GM23338 (cell line): ENCODE data around the gene CPT1C. TPM values are rescaled to one million over a fixed set of nuclear protein-coding genes. Genes with fewer than 3 reads are reported as not detected.

Experiments used
- ATAC-seq: fragments of 200-7000 bp; cut with Tn5 transposase; 3 replicates; pipeline ENCODE4 v1.9.1; 2020
- DNase-seq: peaks from one replicate; pipeline ENCODE4 v3.0.0-alpha.2; 2015; ENCODE audit warnings: low spot score
- H2AFZ ChIP-seq: fragments of 200-600 bp; sonication (generic); 2 replicates; pipeline ENCODE4 v1.8.0; 2016; ENCODE audit warnings: antibody characterized with exemption, mild to moderate bottlenecking, moderate library complexity
- H3F3A ChIP-seq: fragments of 200-600 bp; sonication (generic); replicated peaks from 2 replicates; pipeline ENCODE4 v1.8.0; 2017; ENCODE audit warnings: antibody characterized with exemption, mixed run types, low read depth
- H3K27ac ChIP-seq: fragments of 200-600 bp; sonication (generic); 2 replicates; pipeline ENCODE4 v1.6.1; 2016; ENCODE audit warnings: low read depth
- H3K27me3 ChIP-seq: fragments of 200-600 bp; sonication (generic); 2 replicates; pipeline ENCODE4 v1.8.0; 2016; ENCODE audit warnings: mild to moderate bottlenecking, mixed run types, moderate library complexity; ENCODE audit not compliant: insufficient read depth
- H3K36me3 ChIP-seq: fragments of 200-600 bp; sonication (generic); 2 replicates; pipeline ENCODE4 v1.8.0; 2016; ENCODE audit warnings: mild to moderate bottlenecking; ENCODE audit not compliant: insufficient read depth
- H3K4me1 ChIP-seq: fragments of 200-600 bp; sonication (generic); 2 replicates; pipeline ENCODE4 v1.8.0; 2016; ENCODE audit warnings: mild to moderate bottlenecking, moderate library complexity; ENCODE audit not compliant: insufficient read depth
- H3K4me2 ChIP-seq: fragments of 200-600 bp; sonication (generic); 2 replicates; pipeline ENCODE4 v1.7.1; 2017; ENCODE audit warnings: mixed run types
- H3K4me3 ChIP-seq: fragments of 200-600 bp; sonication (generic); 2 replicates; pipeline ENCODE4 v1.6.1; 2016; ENCODE audit warnings: mixed run types
- H3K79me2 ChIP-seq: fragments of 200-600 bp; sonication (generic); replicated peaks from 2 replicates; pipeline ENCODE4 v1.8.0; 2017; ENCODE audit warnings: mild to moderate bottlenecking; ENCODE audit not compliant: insufficient read depth
- H3K9me2 ChIP-seq: fragments of 200-600 bp; sonication (generic); 2 replicates; pipeline ENCODE4 v1.8.0; 2017; ENCODE audit not compliant: insufficient read depth
- H4K20me1 ChIP-seq: fragments of 200-600 bp; sonication (generic); replicated peaks from 2 replicates; pipeline ENCODE4 v1.8.0; 2017; ENCODE audit warnings: mild to moderate bottlenecking; ENCODE audit not compliant: insufficient read depth
- H3K27ac Mint-ChIP-seq: 2 replicates; pipeline ENCODE4 v1.8.0; 2020; ENCODE audit warnings: inconsistent platforms, mild to moderate bottlenecking, moderate library complexity, mixed read lengths
- H3K27me3 Mint-ChIP-seq: 3 replicates; pipeline ENCODE4 v1.8.0; 2022; ENCODE audit warnings: low read depth, mild to moderate bottlenecking, moderate library complexity, mixed read lengths, inconsistent platforms; ENCODE audit not compliant: insufficient read depth, poor library complexity
- H3K36me3 Mint-ChIP-seq: 3 replicates; pipeline ENCODE4 v1.8.0; 2021; ENCODE audit warnings: low read depth, mild to moderate bottlenecking, inconsistent platforms, moderate library complexity, mixed read lengths
- H3K4me1 Mint-ChIP-seq: 3 replicates; pipeline ENCODE4 v1.8.0; 2020; ENCODE audit warnings: mild to moderate bottlenecking, inconsistent platforms, mixed read lengths
- H3K4me3 Mint-ChIP-seq: 3 replicates; pipeline ENCODE4 v1.8.0; 2021; ENCODE audit warnings: moderate library complexity, mild to moderate bottlenecking, inconsistent platforms, mixed read lengths
- H3K9me3 Mint-ChIP-seq: 3 replicates; pipeline ENCODE4 v1.8.0; 2020; ENCODE audit warnings: moderate library complexity, mild to moderate bottlenecking, inconsistent platforms, mixed read lengths
- CREB1 ChIP-seq: fragments of 250-450 bp; sonication (Bioruptor Pico); IDR thresholded peaks from 2 replicates; pipeline ENCODE4 v1.5.0; 2020; ENCODE audit warnings: low read depth, mild to moderate bottlenecking, moderate library complexity
- EZH2phosphoT487 ChIP-seq: fragments of 200-600 bp; sonication (generic); IDR thresholded peaks from one replicate; pipeline ENCODE4 v1.8.1; 2018; ENCODE audit warnings: antibody characterized with exemption; ENCODE audit not compliant: unreplicated experiment
- NANOG ChIP-seq: IDR thresholded peaks from 2 replicates; pipeline ENCODE4 v1.6.1; 2016; ENCODE audit warnings: antibody characterized with exemption, borderline replicate concordance
- POLR2AphosphoS5 ChIP-seq: IDR thresholded peaks from 2 replicates; pipeline ENCODE4 v1.6.1; 2016; ENCODE audit warnings: antibody characterized with exemption, low read depth
- STAT1 ChIP-seq: IDR thresholded peaks from one replicate; pipeline ENCODE4 v1.6.1; 2016; ENCODE audit warnings: antibody characterized with exemption; ENCODE audit not compliant: unreplicated experiment
- ZNF114 ChIP-seq: fragments of 250-450 bp; sonication (Bioruptor Pico); IDR thresholded peaks from 2 replicates; pipeline ENCODE4 v1.5.0; 2020; ENCODE audit warnings: mild to moderate bottlenecking, moderate library complexity
- ZNF331 ChIP-seq: fragments of 250-450 bp; sonication (Bioruptor Pico); IDR thresholded peaks from 2 replicates; pipeline ENCODE4 v1.5.0; 2020; ENCODE audit warnings: low read depth, mild to moderate bottlenecking, moderate library complexity
- polyA plus RNA-seq: library from polyadenylated mRNA; unstranded; fragments of >200 nt; fragmentation: Nextera tagmentation; extraction: Ambion mirVana; gene quantifications from 2 replicates; pipeline ENCODE4 v1.2.1, GENCODE V29; 2016
- total RNA-seq: library from RNA; depleted of rRNA; stranded (reverse); fragments of >200 nt; shearing (Covaris generic); gene quantifications from 2 replicates; pipeline ENCODE4 v1.2.3, GENCODE V29; 2014
- TF ChIP-seq, protein P1 (sequence below): fragments of 250-450 bp; sonication (Bioruptor Pico); IDR thresholded peaks from 2 replicates; pipeline ENCODE4 v1.5.0; 2020; ENCODE audit warnings: mild to moderate bottlenecking, moderate library complexity
- TF ChIP-seq, protein P2 (sequence below): IDR thresholded peaks from 2 replicates; pipeline ENCODE4 v1.6.1; 2016; ENCODE audit warnings: antibody characterized with exemption

Gene CPT1C
- total and polyA plus RNA-seq, 2 experiments from 2014 or later: 63.4 to 77.3 TPM

DNA sequence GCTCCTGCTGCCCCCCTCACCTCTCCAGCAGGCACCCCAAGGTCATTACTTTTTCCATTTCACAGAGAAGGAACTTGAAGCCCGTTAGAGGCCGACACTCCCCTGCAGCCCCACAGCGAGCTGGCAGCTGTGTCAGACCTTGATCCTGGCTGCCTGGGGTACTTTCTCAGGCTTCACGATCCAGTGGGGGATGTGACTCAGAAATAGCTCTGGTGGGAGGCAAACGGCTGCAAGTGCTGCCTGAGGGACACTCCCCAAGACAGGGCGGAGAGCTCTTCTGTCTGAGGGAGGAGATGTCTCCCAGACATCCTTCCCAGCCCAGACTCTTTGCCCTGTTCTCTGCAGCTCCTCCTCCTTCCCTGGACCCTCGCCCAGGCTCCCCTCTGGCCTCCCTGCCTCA is 67.4 kb downstream of the CPT1C start:
- H3K4me3 Mint-ChIP-seq: no peak overlapping the region

More for the DNA sequence above, 67.4 kb downstream of the CPT1C start:
- H3K36me3 Mint-ChIP-seq: no peaks in the 10 kb centered on the region
- TF ChIP-seq POLR2AphosphoS5: no peak
- TF ChIP-seq, protein P1, sequence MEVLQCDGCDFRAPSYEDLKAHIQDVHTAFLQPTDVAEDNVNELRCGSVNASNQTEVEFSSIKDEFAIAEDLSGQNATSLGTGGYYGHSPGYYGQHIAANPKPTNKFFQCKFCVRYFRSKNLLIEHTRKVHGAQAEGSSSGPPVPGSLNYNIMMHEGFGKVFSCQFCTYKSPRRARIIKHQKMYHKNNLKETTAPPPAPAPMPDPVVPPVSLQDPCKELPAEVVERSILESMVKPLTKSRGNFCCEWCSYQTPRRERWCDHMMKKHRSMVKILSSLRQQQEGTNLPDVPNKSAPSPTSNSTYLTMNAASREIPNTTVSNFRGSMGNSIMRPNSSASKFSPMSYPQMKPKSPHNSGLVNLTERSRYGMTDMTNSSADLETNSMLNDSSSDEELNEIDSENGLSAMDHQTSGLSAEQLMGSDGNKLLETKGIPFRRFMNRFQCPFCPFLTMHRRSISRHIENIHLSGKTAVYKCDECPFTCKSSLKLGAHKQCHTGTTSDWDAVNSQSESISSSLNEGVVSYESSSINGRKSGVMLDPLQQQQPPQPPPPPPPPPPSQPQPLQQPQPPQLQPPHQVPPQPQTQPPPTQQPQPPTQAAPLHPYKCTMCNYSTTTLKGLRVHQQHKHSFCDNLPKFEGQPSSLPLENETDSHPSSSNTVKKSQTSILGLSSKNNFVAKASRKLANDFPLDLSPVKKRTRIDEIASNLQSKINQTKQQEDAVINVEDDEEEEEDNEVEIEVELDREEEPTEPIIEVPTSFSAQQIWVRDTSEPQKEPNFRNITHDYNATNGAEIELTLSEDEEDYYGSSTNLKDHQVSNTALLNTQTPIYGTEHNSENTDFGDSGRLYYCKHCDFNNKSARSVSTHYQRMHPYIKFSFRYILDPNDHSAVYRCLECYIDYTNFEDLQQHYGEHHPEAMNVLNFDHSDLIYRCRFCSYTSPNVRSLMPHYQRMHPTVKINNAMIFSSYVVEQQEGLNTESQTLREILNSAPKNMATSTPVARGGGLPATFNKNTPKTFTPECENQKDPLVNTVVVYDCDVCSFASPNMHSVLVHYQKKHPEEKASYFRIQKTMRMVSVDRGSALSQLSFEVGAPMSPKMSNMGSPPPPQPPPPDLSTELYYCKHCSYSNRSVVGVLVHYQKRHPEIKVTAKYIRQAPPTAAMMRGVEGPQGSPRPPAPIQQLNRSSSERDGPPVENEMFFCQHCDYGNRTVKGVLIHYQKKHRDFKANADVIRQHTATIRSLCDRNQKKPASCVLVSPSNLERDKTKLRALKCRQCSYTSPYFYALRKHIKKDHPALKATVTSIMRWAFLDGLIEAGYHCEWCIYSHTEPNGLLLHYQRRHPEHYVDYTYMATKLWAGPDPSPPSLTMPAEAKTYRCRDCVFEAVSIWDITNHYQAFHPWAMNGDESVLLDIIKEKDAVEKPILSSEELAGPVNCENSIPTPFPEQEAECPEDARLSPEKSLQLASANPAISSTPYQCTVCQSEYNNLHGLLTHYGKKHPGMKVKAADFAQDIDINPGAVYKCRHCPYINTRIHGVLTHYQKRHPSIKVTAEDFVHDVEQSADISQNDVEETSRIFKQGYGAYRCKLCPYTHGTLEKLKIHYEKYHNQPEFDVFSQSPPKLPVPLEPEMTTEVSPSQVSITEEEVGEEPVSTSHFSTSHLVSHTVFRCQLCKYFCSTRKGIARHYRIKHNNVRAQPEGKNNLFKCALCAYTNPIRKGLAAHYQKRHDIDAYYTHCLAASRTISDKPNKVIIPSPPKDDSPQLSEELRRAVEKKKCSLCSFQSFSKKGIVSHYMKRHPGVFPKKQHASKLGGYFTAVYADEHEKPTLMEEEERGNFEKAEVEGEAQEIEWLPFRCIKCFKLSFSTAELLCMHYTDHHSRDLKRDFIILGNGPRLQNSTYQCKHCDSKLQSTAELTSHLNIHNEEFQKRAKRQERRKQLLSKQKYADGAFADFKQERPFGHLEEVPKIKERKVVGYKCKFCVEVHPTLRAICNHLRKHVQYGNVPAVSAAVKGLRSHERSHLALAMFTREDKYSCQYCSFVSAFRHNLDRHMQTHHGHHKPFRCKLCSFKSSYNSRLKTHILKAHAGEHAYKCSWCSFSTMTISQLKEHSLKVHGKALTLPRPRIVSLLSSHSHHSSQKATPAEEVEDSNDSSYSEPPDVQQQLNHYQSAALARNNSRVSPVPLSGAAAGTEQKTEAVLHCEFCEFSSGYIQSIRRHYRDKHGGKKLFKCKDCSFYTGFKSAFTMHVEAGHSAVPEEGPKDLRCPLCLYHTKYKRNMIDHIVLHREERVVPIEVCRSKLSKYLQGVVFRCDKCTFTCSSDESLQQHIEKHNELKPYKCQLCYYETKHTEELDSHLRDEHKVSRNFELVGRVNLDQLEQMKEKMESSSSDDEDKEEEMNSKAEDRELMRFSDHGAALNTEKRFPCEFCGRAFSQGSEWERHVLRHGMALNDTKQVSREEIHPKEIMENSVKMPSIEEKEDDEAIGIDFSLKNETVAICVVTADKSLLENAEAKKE (CRISPR knock-in tag): no peak
- TF ChIP-seq EZH2phosphoT487: no peak
- TF ChIP-seq STAT1: no peak
- TF ChIP-seq ZNF114: no peak
- no peak for TF ChIP-seq ZNF331 (CRISPR knock-in tag)
- TF ChIP-seq, protein P2, sequence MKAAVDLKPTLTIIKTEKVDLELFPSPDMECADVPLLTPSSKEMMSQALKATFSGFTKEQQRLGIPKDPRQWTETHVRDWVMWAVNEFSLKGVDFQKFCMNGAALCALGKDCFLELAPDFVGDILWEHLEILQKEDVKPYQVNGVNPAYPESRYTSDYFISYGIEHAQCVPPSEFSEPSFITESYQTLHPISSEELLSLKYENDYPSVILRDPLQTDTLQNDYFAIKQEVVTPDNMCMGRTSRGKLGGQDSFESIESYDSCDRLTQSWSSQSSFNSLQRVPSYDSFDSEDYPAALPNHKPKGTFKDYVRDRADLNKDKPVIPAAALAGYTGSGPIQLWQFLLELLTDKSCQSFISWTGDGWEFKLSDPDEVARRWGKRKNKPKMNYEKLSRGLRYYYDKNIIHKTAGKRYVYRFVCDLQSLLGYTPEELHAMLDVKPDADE: no peak
- TF ChIP-seq NANOG: no peak
- TF ChIP-seq CREB1 (CRISPR knock-in tag): no peak
- no peaks in the 10 kb centered on the region for H3K9me2 ChIP-seq
- no peak overlapping the region for H3K4me2 ChIP-seq
- peak overlapping the region; percentile 69 for H2AFZ ChIP-seq
- ATAC-seq (peak; percentile 47), DNase-seq (no peak)
- peaks cover 14% of the 10 kb centered on the region for H3K9me3 Mint-ChIP-seq
- no peaks in the 10 kb centered on the region for H3K79me2 ChIP-seq
- H3K4me1 Mint-ChIP-seq: peaks cover 8% of the 10 kb centered on the region; the same call in 2 of the 3 replicates
- no peak overlapping the region for H3K27ac ChIP-seq
- no peaks in the 10 kb centered on the region for H4K20me1 ChIP-seq
- H3K4me1 ChIP-seq: peaks cover 7% of the 10 kb centered on the region; the same call in 1 of the 2 replicates
- peaks cover 10% of the 10 kb centered on the region for H3K27me3 Mint-ChIP-seq
- H3K27me3 ChIP-seq: no peaks in the 10 kb centered on the region
- H3K4me3 ChIP-seq: no peak overlapping the region
- no peak overlapping the region for H3K27ac Mint-ChIP-seq
- H3F3A ChIP-seq: no peaks in the 10 kb centered on the region
- no peaks in the 10 kb centered on the region for H3K36me3 ChIP-seq
